ENCODE measurements around the gene TEKT1.
"Not testable (repeated sequence)": the region's sequence is repeated elsewhere in the genome, so short reads cannot be mapped to it uniquely, and the experiment has no call there.

The TEKT1 gene

GRCh38 chr17:6815775-6816174 lies 15.8 kb downstream of the TEKT1 start:
- no peak for DNase-seq (ENCODE audit: low spot score)

GRCh38 chr17:6812295-6812694 lies 19.2 kb downstream of the TEKT1 start:
- no peak for DNase-seq (ENCODE audit: low spot score)

- no peak for DNase-seq (ENCODE audit: low spot score)
These were observed 20.0 kb downstream of the TEKT1 start for GRCh38 chr17:6811510-6811909.

GRCh38 chr17:6800422-6801027 lies 31.0 kb downstream of the TEKT1 start:
- no peak for DNase-seq (ENCODE audit: low spot score)

- DNase-seq (ENCODE audit: low spot score) = no peak
These were observed 31.8 kb downstream of the TEKT1 start for GRCh38 chr17:6799738-6800137.

- DNase-seq (ENCODE audit: low spot score) = no peak
These were observed 33.7 kb downstream of the TEKT1 start for GRCh38 chr17:6797718-6798351.

- no peak for DNase-seq (ENCODE audit: low spot score)
These were observed 34.5 kb downstream of the TEKT1 start for GRCh38 chr17:6796887-6797490.

- no peak for DNase-seq (ENCODE audit: low spot score)
These were observed 35.3 kb downstream of the TEKT1 start for GRCh38 chr17:6796017-6796886.

- no peak for DNase-seq (ENCODE audit: low spot score)
These were observed 37.6 kb downstream of the TEKT1 start for GRCh38 chr17:6793748-6794493.

- DNase-seq (ENCODE audit: low spot score) = no peak
These were observed 42.4 kb downstream of the TEKT1 start for GRCh38 chr17:6789146-6789545.

GRCh38 chr17:6787081-6787693 lies 44.3 kb downstream of the TEKT1 start:
- no peak for DNase-seq (ENCODE audit: low spot score)

GRCh38 chr17:6786618-6787017 lies 44.9 kb downstream of the TEKT1 start:
- peak; percentile 49 for DNase-seq (ENCODE audit: low spot score)

- no peak for DNase-seq (ENCODE audit: low spot score)
These were observed 49.3 kb downstream of the TEKT1 start for GRCh38 chr17:6782244-6782643.

GRCh38 chr17:6780886-6781285 lies 50.6 kb downstream of the TEKT1 start:
- no peak for DNase-seq (ENCODE audit: low spot score)

- no peak for DNase-seq (ENCODE audit: low spot score)
These were observed 51.5 kb downstream of the TEKT1 start for GRCh38 chr17:6780001-6780400.

- DNase-seq (ENCODE audit: low spot score) = no peak
These were observed 52.1 kb downstream of the TEKT1 start for GRCh38 chr17:6779411-6779810.

- no peak for DNase-seq (ENCODE audit: low spot score)
These were observed 55.6 kb downstream of the TEKT1 start, which contains the start of gene FBXO39 for GRCh38 chr17:6775871-6776405. Gene FBXO39, plus strand, starts transcription at chr17:6776215. Its CDS starts 3,654 bp downstream, at chr17:6779869.

- not testable (repeated sequence) for DNase-seq (ENCODE audit: low spot score)
These were observed 56.6 kb downstream of the TEKT1 start for GRCh38 chr17:6774906-6775305.

GRCh38 chr17:6772016-6772415 lies 59.5 kb downstream of the TEKT1 start:
- DNase-seq (ENCODE audit: low spot score) = no peak

GRCh38 chr17:6768447-6768846 lies 63.1 kb downstream of the TEKT1 start:
- DNase-seq (ENCODE audit: low spot score) = no peak

- DNase-seq (ENCODE audit: low spot score) = peak; percentile 45
These were observed 69.8 kb downstream of the TEKT1 start for GRCh38 chr17:6761779-6762178.
